ENCODE data around the gene STX17. TPM values are rescaled to one million over a fixed set of nuclear protein-coding genes. Genes with fewer than 3 reads are reported as not detected.

Gene STX17
- total and polyA plus RNA-seq, 2 experiments from 2014 or later, result 16.9 to 17.0 TPM

- Histone ChIP-seq H3K9me2 (ENCODE audit: insufficient read depth) (no peaks in the 10 kb centered on the region), H4K20me1 (ENCODE audit: insufficient read depth) (no peaks in the 10 kb centered on the region), H3K4me1 (ENCODE audit: insufficient read depth) (0 out of 2 replicates have a peak, but pooled peaks cover 5% of the 10 kb centered on the region), H3K27ac (no peak overlapping the region), H2AFZ (peak overlapping the region; percentile 91), H3K9me3 (ENCODE audit: low read depth) (no peaks in the 10 kb centered on the region), H3K4me3 (peak overlapping the region; percentile 78), H3K79me2 (ENCODE audit: insufficient read depth) (peaks cover 36% of the 10 kb centered on the region), H3K4me2 (ENCODE audit: unreplicated experiment) (peak overlapping the region; percentile 81), H3K9ac (peak overlapping the region; percentile 86; the same call in 1 of the 2 replicates), H3K27me3 (replicated peaks; ENCODE audit: insufficient read depth) (no peaks in the 10 kb centered on the region), H3K36me3 (ENCODE audit: low read depth) (no peaks in the 10 kb centered on the region), H3F3A (ENCODE audit: insufficient read depth) (peaks cover 9% of the 10 kb centered on the region)
- 29 to 33% methylated on average over 9 of the region's 9 CpGs for WGBS, 2 experiments (ENCODE audit: low coverage in 1 of 2, low lambda C conversion rate in 2 of 2, missing lambda C conversion rate in 2 of 2)
- DNase-seq, result peak; percentile 35
- TF ChIP-seq EZH2 (IDR thresholded peaks at IDR 0.05; ENCODE audit: insufficient read depth, poor library complexity, severe bottlenecking) (no peak), EZH2phosphoT487 (IDR thresholded peaks at IDR 0.05; ENCODE audit: insufficient read depth, low read depth) (no peak)
- in situ Hi-C loops (cut with MboI), result no loop called here
Observed at GRCh38 chr9:99905833-99906402, 536 bp upstream of the STX17 start.

- Histone ChIP-seq H3K4me3 (peak overlapping the region; percentile 78), H3K9me3 (ENCODE audit: low read depth) (no peaks in the 10 kb centered on the region), H3F3A (ENCODE audit: insufficient read depth) (peaks cover 9% of the 10 kb centered on the region), H2AFZ (peak overlapping the region; percentile 91), H3K27me3 (replicated peaks; ENCODE audit: insufficient read depth) (no peaks in the 10 kb centered on the region), H3K36me3 (ENCODE audit: low read depth) (no peaks in the 10 kb centered on the region), H3K79me2 (ENCODE audit: insufficient read depth) (peaks cover 48% of the 10 kb centered on the region), H4K20me1 (ENCODE audit: insufficient read depth) (no peaks in the 10 kb centered on the region), H3K27ac (peak overlapping the region; percentile 58), H3K4me1 (ENCODE audit: insufficient read depth) (0 out of 2 replicates have a peak, but pooled peaks cover 5% of the 10 kb centered on the region), H3K4me2 (ENCODE audit: unreplicated experiment) (peak overlapping the region; percentile 83), H3K9me2 (ENCODE audit: insufficient read depth) (no peaks in the 10 kb centered on the region), H3K9ac (peak overlapping the region; percentile 86)
- DNase-seq, result no peak
- WGBS, 2 experiments (ENCODE audit: low coverage in 1 of 2, low lambda C conversion rate in 2 of 2, missing lambda C conversion rate in 2 of 2), result 3 to 5% methylated on average over 9 of the region's 9 CpGs
- TF ChIP-seq EZH2 (IDR thresholded peaks at IDR 0.05; ENCODE audit: insufficient read depth, poor library complexity, severe bottlenecking) (no peak), EZH2phosphoT487 (IDR thresholded peaks at IDR 0.05; ENCODE audit: insufficient read depth, low read depth) (no peak)
- in situ Hi-C loops (cut with MboI), result no loop called here
Observed at GRCh38 chr9:99907208-99907532, 716 bp downstream of the STX17 start.

DNA sequence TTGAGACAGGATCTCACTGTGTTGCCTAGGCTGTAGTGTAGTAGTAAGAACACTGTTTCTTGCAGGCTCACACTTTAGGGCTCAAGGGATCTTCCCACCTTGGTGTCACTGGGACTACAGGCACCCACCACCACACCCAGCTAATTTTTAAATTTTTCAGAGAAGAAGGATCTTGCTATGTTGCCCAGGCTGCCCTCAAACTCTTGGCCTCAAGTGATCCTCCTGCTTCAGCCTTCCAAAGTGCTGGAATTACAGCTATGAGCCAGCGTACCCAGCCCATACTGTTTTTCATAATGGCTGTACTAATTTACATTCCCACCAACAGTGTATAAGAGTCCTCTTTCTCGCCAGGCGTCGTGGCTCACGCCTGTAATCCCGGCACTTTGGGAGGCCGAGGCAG, 5.1 kb downstream of the STX17 start:
- Histone ChIP-seq H4K20me1 (ENCODE audit: insufficient read depth) (no peaks in the 10 kb centered on the region), H3K9me3 (ENCODE audit: low read depth) (no peaks in the 10 kb centered on the region), H3K4me1 (ENCODE audit: insufficient read depth) (0 out of 2 replicates have a peak, but pooled peaks cover 5% of the 10 kb centered on the region), H3K36me3 (ENCODE audit: low read depth) (0 out of 2 replicates have a peak, but pooled peaks cover 5% of the 10 kb centered on the region), H3K4me2 (ENCODE audit: unreplicated experiment) (no peak overlapping the region), H3K27ac (no peak overlapping the region), H3K9me2 (ENCODE audit: insufficient read depth) (no peaks in the 10 kb centered on the region), H3F3A (ENCODE audit: insufficient read depth) (no peaks in the 10 kb centered on the region), H3K79me2 (ENCODE audit: insufficient read depth) (peaks cover 60% of the 10 kb centered on the region), H3K27me3 (replicated peaks; ENCODE audit: insufficient read depth) (no peaks in the 10 kb centered on the region), H3K4me3 (no peak overlapping the region), H3K9ac (no peak overlapping the region), H2AFZ (no peak overlapping the region)
- TF ChIP-seq EZH2phosphoT487 (IDR thresholded peaks at IDR 0.05; ENCODE audit: insufficient read depth, low read depth) (no peak), EZH2 (IDR thresholded peaks at IDR 0.05; ENCODE audit: insufficient read depth, poor library complexity, severe bottlenecking) (no peak)
- in situ Hi-C loops (cut with MboI), result no loop called here
- WGBS, 2 experiments (ENCODE audit: low coverage in 1 of 2, low lambda C conversion rate in 2 of 2, missing lambda C conversion rate in 2 of 2), result 97 to 99% methylated on average over 7 of the region's 7 CpGs
- no peak for DNase-seq

GRCh38 chr9:99916650-99917049, 10.2 kb downstream of the STX17 start:
- Histone ChIP-seq H3K9me2 (ENCODE audit: insufficient read depth) (no peaks in the 10 kb centered on the region), H3K36me3 (ENCODE audit: low read depth) (0 out of 2 replicates have a peak, but pooled peaks cover 20% of the 10 kb centered on the region), H3K9me3 (ENCODE audit: low read depth) (no peaks in the 10 kb centered on the region), H3K4me2 (ENCODE audit: unreplicated experiment) (no peak overlapping the region), H3K4me1 (ENCODE audit: insufficient read depth) (no peaks in the 10 kb centered on the region), H3K4me3 (no peak overlapping the region), H4K20me1 (ENCODE audit: insufficient read depth) (no peaks in the 10 kb centered on the region), H3K27ac (no peak overlapping the region), H3F3A (ENCODE audit: insufficient read depth) (no peaks in the 10 kb centered on the region), H2AFZ (no peak overlapping the region), H3K27me3 (replicated peaks; ENCODE audit: insufficient read depth) (no peaks in the 10 kb centered on the region), H3K79me2 (ENCODE audit: insufficient read depth) (peaks cover 17% of the 10 kb centered on the region), H3K9ac (no peak overlapping the region)
- in situ Hi-C loops (cut with MboI), result no loop called here
- 93 to 100% methylated on average over 1 of the region's 1 CpG for WGBS, 2 experiments (ENCODE audit: low coverage in 1 of 2, low lambda C conversion rate in 2 of 2, missing lambda C conversion rate in 2 of 2)
- no peak for DNase-seq
- TF ChIP-seq EZH2phosphoT487 (IDR thresholded peaks at IDR 0.05; ENCODE audit: insufficient read depth, low read depth), result no peak
- no peak for TF ChIP-seq EZH2 (IDR thresholded peaks at IDR 0.05; ENCODE audit: insufficient read depth, poor library complexity, severe bottlenecking)
